Heart left ventricle (tissue), 16 donors: ENCODE measurements around the gene VAV1. TPM values are rescaled to one million over a fixed set of nuclear protein-coding genes. Genes with fewer than 3 reads are reported as not detected.

Experiments used
- ATAC-seq, 4 donors: fragments of 200-7000 bp; cut with Tn5 transposase; one replicate each; pipeline ENCODE4 v1.9.1; 2020 to 2022; ENCODE audit warnings: moderate library complexity in 4 of 4, mild to moderate bottlenecking in 3 of 4, moderate number of reproducible peaks in 1 of 4
- DNase-seq, 5 donors: peaks; one replicate each; pipeline ENCODE4 v3.0.0-alpha.2; 2020
- H3K27ac ChIP-seq, 12 donors: fragments of 200-600 bp; sonication (generic) in 4 of 12; one replicate each; pipeline versions ENCODE4 v1.5.0 to v1.8.0; 2016 to 2022; ENCODE audit warnings: mild to moderate bottlenecking in 2 of 12
- H3K27me3 ChIP-seq, 9 donors: fragments of 200-600 bp; sonication (generic) in 2 of 9; one replicate each; pipeline versions ENCODE4 v1.5.1 to v1.8.0; 2016 to 2022; ENCODE audit warnings: mild to moderate bottlenecking in 3 of 9
- H3K36me3 ChIP-seq, 9 donors: fragments of 200-600 bp; sonication (generic) in 2 of 9; one replicate each; pipeline versions ENCODE4 v1.5.0 to v1.8.0; 2018 to 2022; ENCODE audit warnings: mild to moderate bottlenecking in 2 of 9
- H3K4me1 ChIP-seq, 12 donors: fragments of 200-600 bp; sonication (generic) in 4 of 12; one replicate each; pipeline versions ENCODE4 v1.5.0 to v1.8.0; 2016 to 2022; ENCODE audit warnings: mild to moderate bottlenecking in 3 of 12
- H3K4me3 ChIP-seq, 12 donors: fragments of 200-600 bp; sonication (generic) in 4 of 12; one replicate each; pipeline versions ENCODE4 v1.5.0 to v1.8.0; 2017 to 2022; ENCODE audit warnings: mild to moderate bottlenecking in 9 of 12, moderate library complexity in 4 of 12
- H3K9me3 ChIP-seq, 12 donors: fragments of 200-600 bp; sonication (generic) in 4 of 12; one replicate each; pipeline versions ENCODE4 v1.5.0 to v1.8.0; 2016 to 2022; ENCODE audit warnings: mild to moderate bottlenecking in 1 of 12
- CTCF ChIP-seq, 12 donors: fragments of 200-600 bp; sonication (generic) in 4 of 12; IDR thresholded peaks; one replicate each; pipeline versions ENCODE4 v1.5.0 to v1.8.0; 2018 to 2022; ENCODE audit warnings: antibody characterized with exemption in 12 of 12, mild to moderate bottlenecking in 5 of 12
- POLR2A ChIP-seq, 2 donors: fragments of 450-650 bp; IDR thresholded peaks; one replicate each; pipeline ENCODE4 v1.6.1; 2017; ENCODE audit warnings: antibody characterized with exemption in 2 of 2, mild to moderate bottlenecking in 2 of 2, moderate library complexity in 2 of 2
- WGBS, 4 donors: extraction: QIAGEN DNeasy Blood & Tissue Kit in 2 of 4; methylation state at CpG; one replicate each; pipeline versions ENCODE4 v1.1.5 to v1.1.7; 2013 to 2018; 5-methylcytosine and 5-hydroxymethylcytosine counted together
- intact Hi-C, 10 donors: fragments of 100-400 bp; cut with DNase I; formaldehyde crosslinking; loops; one replicate each; pipeline versions ENCODE4 v1.11.1 to v1.14.2; 2022
- polyA plus RNA-seq, 2 donors: library from polyadenylated mRNA; stranded (reverse); fragments of 200-250 nt; gene quantifications; one replicate each; pipeline ENCODE4 v1.2.3, GENCODE V29; 2013
- total RNA-seq, 9 donors: library from RNA; depleted of rRNA in 2 of 9; stranded (reverse); fragments of >200 nt in 2 of 9; fragmentation: NEBNext Ultra II Directional in 3 of 9; extraction: Animal tissue kit (Norgen Biotek cat#: 25700) in 3 of 9; gene quantifications; one replicate each; pipeline versions ENCODE4 v1.1.0 to v1.2.4, GENCODE V29; 2016 to 2023
- donor health status: ischemic (EF 13 %, LVEDD 7.1; RV severe dilation, severe dysfunction).
- donor health status: healthy with polysubstance abuse.
- donor health status: DM: no; HTN: yes; CAD: no.
- donor health status: DM: no; HTN: no; CAD: no.
- donor health status: ischemic (EF 25% LVEDD 6.9; RV normal size, moderate dysfunction).
- donor health status: ischemic (EF 25% LVEDD 5.7; RV mildly dilated, moderate dysfunction).
- donor health status: healthy.
- donor health status: DM: yes; HTN: yes; CAD: no.
- donor health status: ischemic (EF 35%, LVEDD 5.7; RV mildly dilated, moderate dysfunction).
- donor health status: nonischemic (EF 11% LVEDD 7.7; RV severe dilation, severe dysfunction).
- donor health status: DM: yes; HTN: yes; CAD: no.
- donor health status: PGD.
- donor health status: ischemic (EF 29% LVEDD 5.4; RV normal size, mild dysfunction).
- donor health status: nonischemic (EF 23%, LVEDD 6.1; RV moderate dilation, normal function).

The VAV1 gene
- total and polyA plus RNA-seq, 11 donors = 0.69 to 25.6 (median 1.2) TPM

GRCh38 chr19:6739390-6739882 lies 33.1 kb upstream of the VAV1 start, which contains the start of gene TRIP10:
Gene TRIP10 (plus strand): TSS chr19:6739680. CDS start chr19:6739762, 82 bp downstream.
- peak; percentile 87 to 95 (median 91) for DNase-seq
- intact Hi-C loops = loop anchor here in 9 of 10 donors (1.0 to 10.0 kb wide), 9 partner anchors 14 to 367 kb away; partner anchors contain the start of gene ALKBH7 (in 1 of the 9)
- ATAC-seq = peak; percentile 35 to 59 (median 37)
- TF ChIP-seq CTCF (IDR thresholded peaks at IDR 0.05) (no peak), POLR2A (IDR thresholded peaks at IDR 0.05) (peak in 1 of 2 donors; percentile 82)
- WGBS, 4 donors = 0 to 2% (median 1%) methylated on average over 12 to 45 of the region's 47 CpGs
- no peaks in the 10 kb centered on the region for H3K27me3 ChIP-seq
- H3K36me3 ChIP-seq = peaks cover 0 to 27% (median 16%) of the 10 kb centered on the region in 9 donors
- peak within 1 kb of the TSS; percentile 88 to 99 (median 95) for H3K27ac ChIP-seq
- H3K4me3 ChIP-seq = peak within 1 kb of the TSS; percentile 69 to 99 (median 88)
- H3K9me3 ChIP-seq = no peaks in the 10 kb centered on the region
- peaks cover 12 to 68% (median 53%) of the 10 kb centered on the region in 12 donors for H3K4me1 ChIP-seq

GRCh38 chr19:6739883-6740588 lies 32.5 kb upstream of the VAV1 start:
- no peaks in the 10 kb centered on the region for H3K27me3 ChIP-seq
- intact Hi-C loops = loop anchor here (1.0 to 10.0 kb wide), 11 partner anchors 13 to 368 kb away; partner anchors contain the start of genes ALKBH7 (in 2 of the 10) and PSPN (in 1 of the 10)
- peak overlapping the region; percentile 80 to 99 (median 94) for H3K27ac ChIP-seq
- 0 to 1% (median 1%) methylated on average over 13 to 34 of the region's 34 CpGs for WGBS, 4 donors
- H3K36me3 ChIP-seq = peaks cover 0 to 31% (median 17%) of the 10 kb centered on the region in 9 donors
- no peaks in the 10 kb centered on the region for H3K9me3 ChIP-seq
- no peak for TF ChIP-seq CTCF (IDR thresholded peaks at IDR 0.05)
- TF ChIP-seq POLR2A (IDR thresholded peaks at IDR 0.05) = no peak
- peak overlapping the region; percentile 69 to 99 (median 88) for H3K4me3 ChIP-seq
- peak; percentile 63 to 78 (median 67) for DNase-seq
- H3K4me1 ChIP-seq = peaks cover 12 to 74% (median 56%) of the 10 kb centered on the region in 12 donors
- no peak for ATAC-seq

- H3K36me3 ChIP-seq = peaks cover 0 to 34% (median 21%) of the 10 kb centered on the region in 9 donors
- ATAC-seq (peak in 1 of 4 donors; percentile 0), DNase-seq (peak; percentile 78 to 85 (median 81))
- no peaks in the 10 kb centered on the region for H3K9me3 ChIP-seq
- H3K27me3 ChIP-seq = no peaks in the 10 kb centered on the region
- H3K4me3 ChIP-seq = peak overlapping the region; percentile 69 to 99 (median 88)
- WGBS, 4 donors = 2 to 6% (median 3%) methylated on average over 27 to 46 of the region's 46 CpGs
- TF ChIP-seq CTCF (IDR thresholded peaks at IDR 0.05) (no peak), POLR2A (IDR thresholded peaks at IDR 0.05) (peak in 1 of 2 donors; percentile 47)
- peak overlapping the region; percentile 80 to 99 (median 94) for H3K27ac ChIP-seq
- peaks cover 17 to 77% (median 58%) of the 10 kb centered on the region in 12 donors for H3K4me1 ChIP-seq
- intact Hi-C loops = loop anchor here in 1 of 10 donors (5.0 to 10.0 kb wide), 3 partner anchors 122 to 366 kb away; partner anchors contain the start of genes ALKBH7 and PSPN
Observed at GRCh38 chr19:6740589-6741343, 31.7 kb upstream of the VAV1 start.
